Liver (tissue), 9 donors: ENCODE results near the gene CNKSR3. TPM values are rescaled to one million over a fixed set of nuclear protein-coding genes. Genes with fewer than 3 reads are reported as not detected.

Experiments
- DNase-seq: peaks from one replicate; pipeline ENCODE4 v3.0.0-alpha.2; 2017; ENCODE audit warnings: low spot score
- H3K27ac ChIP-seq, 2 donors: one replicate each; pipeline ENCODE4 v1.7.0; 2013; ENCODE audit warnings: inconsistent platforms in 2 of 2, low read length in 2 of 2, control low read depth in 1 of 2, low read depth in 1 of 2, mild to moderate bottlenecking in 1 of 2
- H3K27me3 ChIP-seq, 4 donors: one replicate each; pipeline versions ENCODE4 v1.6.1 to v1.7.0; 2013; ENCODE audit warnings: low read length in 3 of 4, inconsistent platforms in 1 of 4, mild to moderate bottlenecking in 1 of 4, moderate library complexity in 1 of 4; ENCODE audit not compliant: control insufficient read depth in 4 of 4, insufficient read depth in 4 of 4
- H3K36me3 ChIP-seq, 4 donors: one replicate each; pipeline versions ENCODE4 v1.6.1 to v1.7.0; 2013; ENCODE audit warnings: low read length in 3 of 4, mild to moderate bottlenecking in 3 of 4, low read depth in 1 of 4, moderate library complexity in 1 of 4; ENCODE audit not compliant: control insufficient read depth in 4 of 4, insufficient read depth in 3 of 4
- H3K4me1 ChIP-seq, 4 donors: one replicate each; pipeline versions ENCODE4 v1.6.1 to v1.7.0; 2013; ENCODE audit warnings: low read length in 3 of 4, mild to moderate bottlenecking in 3 of 4, moderate library complexity in 1 of 4; ENCODE audit not compliant: control insufficient read depth in 4 of 4, insufficient read depth in 4 of 4
- H3K4me3 ChIP-seq, 3 donors: one replicate each; pipeline versions ENCODE4 v1.6.1 to v1.7.0; 2013; ENCODE audit warnings: low read length in 3 of 3, control low read depth in 1 of 3, low read depth in 1 of 3, mild to moderate bottlenecking in 1 of 3
- H3K9ac ChIP-seq, 2 donors: one replicate each; pipeline ENCODE4 v1.7.0; 2013; ENCODE audit warnings: low read length in 2 of 2, mild to moderate bottlenecking in 2 of 2, moderate library complexity in 2 of 2, control low read depth in 1 of 2, low read depth in 1 of 2
- H3K9me3 ChIP-seq, 4 donors: one replicate each; pipeline versions ENCODE4 v1.6.1 to v1.7.0; 2013; ENCODE audit warnings: low read length in 3 of 4; ENCODE audit not compliant: control insufficient read depth in 4 of 4
- CTCF ChIP-seq: fragments of 150-350 bp; IDR thresholded peaks from 2 replicates; pipeline ENCODE4 v1.5.1; 2017; ENCODE audit warnings: improper control_type of control experiment, low read depth, low read length; ENCODE audit not compliant: missing input control
- EGR1 ChIP-seq, 2 donors: IDR thresholded peaks; 2 replicates each; pipeline ENCODE4 v1.6.1; 2016 to 2018; ENCODE audit warnings: antibody characterized with exemption in 2 of 2, low read depth in 2 of 2
- FOXA1 ChIP-seq: IDR thresholded peaks from 2 replicates; pipeline ENCODE4 v1.6.1; 2016; ENCODE audit warnings: antibody characterized with exemption
- FOXA2 ChIP-seq: IDR thresholded peaks from 2 replicates; pipeline ENCODE4 v1.6.1; 2016; ENCODE audit warnings: antibody characterized with exemption
- GABPA ChIP-seq, 2 donors: IDR thresholded peaks in 1 of 2; conservative IDR thresholded peaks in 1 of 2; 2 replicates each; pipeline ENCODE4 v1.6.1; 2016; ENCODE audit warnings: antibody characterized with exemption in 2 of 2, mild to moderate bottlenecking in 1 of 2, moderate library complexity in 1 of 2
- HNF4A ChIP-seq, 2 donors: conservative IDR thresholded peaks; 2 replicates each; pipeline ENCODE4 v1.6.1; 2016; ENCODE audit warnings: antibody characterized with exemption in 2 of 2, mild to moderate bottlenecking in 2 of 2
- HNF4G ChIP-seq: IDR thresholded peaks from 2 replicates; pipeline ENCODE4 v1.6.1; 2016; ENCODE audit warnings: antibody characterized with exemption
- JUND ChIP-seq, 2 donors: IDR thresholded peaks; 2 replicates each; pipeline ENCODE4 v1.6.1; 2016; ENCODE audit warnings: antibody characterized with exemption in 2 of 2
- MAX ChIP-seq: IDR thresholded peaks from 2 replicates; pipeline ENCODE4 v1.6.1; 2016; ENCODE audit warnings: antibody characterized with exemption
- NR2F2 ChIP-seq: IDR thresholded peaks from 2 replicates; pipeline ENCODE4 v1.6.1; 2016; ENCODE audit warnings: antibody characterized with exemption
- RAD21 ChIP-seq, 2 donors: IDR thresholded peaks; 2 replicates each; pipeline ENCODE4 v1.6.1; 2016; ENCODE audit warnings: antibody characterized with exemption in 2 of 2, mild to moderate bottlenecking in 2 of 2
- REST ChIP-seq: IDR thresholded peaks from 2 replicates; pipeline ENCODE4 v1.6.1; 2016; ENCODE audit warnings: antibody characterized with exemption, mild to moderate bottlenecking
- RXRA ChIP-seq, 2 donors: IDR thresholded peaks; 2 replicates each; pipeline ENCODE4 v1.6.1; 2017 to 2018; ENCODE audit warnings: antibody characterized with exemption in 2 of 2, mild to moderate bottlenecking in 1 of 2
- SP1 ChIP-seq: IDR thresholded peaks from 2 replicates; pipeline ENCODE4 v1.6.1; 2018; ENCODE audit warnings: antibody characterized with exemption, mild to moderate bottlenecking
- TAF1 ChIP-seq: conservative IDR thresholded peaks from 2 replicates; pipeline ENCODE4 v1.6.1; 2016; ENCODE audit warnings: antibody characterized with exemption, mild to moderate bottlenecking
- YY1 ChIP-seq: IDR thresholded peaks from 2 replicates; pipeline ENCODE4 v1.6.1; 2016; ENCODE audit warnings: antibody characterized with exemption, mild to moderate bottlenecking
- ZBTB33 ChIP-seq: IDR thresholded peaks from 2 replicates; pipeline ENCODE4 v1.6.1; 2016; ENCODE audit warnings: antibody characterized with exemption
- WGBS: extraction: QIAGEN DNeasy Blood & Tissue Kit; methylation state at CpG from one replicate; pipeline ENCODE4 v1.1.7; 2013; 5-methylcytosine and 5-hydroxymethylcytosine counted together
- polyA plus RNA-seq, 2 donors: library from polyadenylated mRNA; stranded (reverse) in 1 of 2; unstranded in 1 of 2; fragments of 200-250 nt in 1 of 2; fragments of >200 nt in 1 of 2; fragmentation: Nextera tagmentation in 1 of 2; extraction: Ambion mirVana in 1 of 2; gene quantifications; one replicate each; pipeline versions ENCODE4 v1.2.1 to v1.2.3, GENCODE V29; 2013 to 2015
- total RNA-seq, 2 donors: library from RNA; depleted of rRNA; stranded (reverse); fragments of >200 nt; gene quantifications; one replicate each; pipeline ENCODE4 v1.2.3, GENCODE V29; 2014
- TF ChIP-seq, protein P1 (sequence below): IDR thresholded peaks from 2 replicates; pipeline ENCODE4 v1.6.1; 2016; ENCODE audit warnings: antibody characterized with exemption
- donor health status: healthy.
- donor health status: healthy.
- donor health status: healthy.
- donor health status: healthy.
- donor health status: healthy.

Gene CNKSR3
- total and polyA plus RNA-seq, 4 donors, result 6.4 to 22.7 (median 15.0) TPM

GRCh38 chr6:154537511-154538325 lies 27.2 kb upstream of the CNKSR3 start:
- peaks cover 0 to 17% (median 13%) of the 10 kb centered on the region in 4 donors for H3K4me1 ChIP-seq
- H3K27ac ChIP-seq, result peak overlapping the region; percentile 15 to 59
- WGBS, result 39% methylated on average over 13 of the region's 13 CpGs
- H3K9ac ChIP-seq, result peak overlapping the region; percentile 0 to 42
- no peaks in the 10 kb centered on the region for H3K27me3 ChIP-seq
- no peaks in the 10 kb centered on the region for H3K36me3 ChIP-seq
- TF ChIP-seq RAD21 (IDR thresholded peaks at IDR 0.05) (peak; percentile 21 to 43), CTCF (no peak), EGR1 (IDR thresholded peaks at IDR 0.05; ENCODE audit: low read depth in 2 of 2) (no peak), ZBTB33 (no peak), RXRA (IDR thresholded peaks at IDR 0.05) (peak in 1 of 2 donors; percentile 30), FOXA2 (no peak), HNF4G (peak; percentile 76), TAF1 (no peak), MAX (peak; percentile 40), HNF4A (conservative IDR thresholded peaks at IDR 0.05) (peak; percentile 92 to 93), REST (no peak), GABPA (IDR thresholded peaks at IDR 0.05 in 1 of 2, conservative IDR thresholded peaks at IDR 0.05 in 1 of 2) (no peak), YY1 (peak; percentile 21), JUND (IDR thresholded peaks at IDR 0.05) (peak; percentile 42 to 50), NR2F2 (no peak), SP1 (peak; percentile 69), FOXA1 (no peak)
- TF ChIP-seq, protein P1, sequence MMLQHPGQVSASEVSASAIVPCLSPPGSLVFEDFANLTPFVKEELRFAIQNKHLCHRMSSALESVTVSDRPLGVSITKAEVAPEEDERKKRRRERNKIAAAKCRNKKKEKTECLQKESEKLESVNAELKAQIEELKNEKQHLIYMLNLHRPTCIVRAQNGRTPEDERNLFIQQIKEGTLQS, result no peak
- H3K4me3 ChIP-seq, result no peak overlapping the region
- H3K9me3 ChIP-seq, result no peaks in the 10 kb centered on the region
- no peak for DNase-seq
